Right lobe of liver (tissue), 4 donors: ENCODE measurements around the gene ZNF230.

Experiments used
- CTCF ChIP-seq, 4 donors: fragments of 200-600 bp in 3 of 4; fragments of 450-650 bp in 1 of 4; IDR thresholded peaks; one replicate each; pipeline versions ENCODE4 v1.5.1 to v1.8.0; 2016 to 2022; ENCODE audit warnings: antibody characterized with exemption in 4 of 4, mild to moderate bottlenecking in 2 of 4
- POLR2A ChIP-seq: fragments of 450-650 bp; IDR thresholded peaks from one replicate; pipeline ENCODE4 v1.6.1; 2017; ENCODE audit warnings: antibody characterized with exemption, mild to moderate bottlenecking
- donor health status: DM: no; HTN: no; CAD: no.
- donor health status: DM: no; HTN: no; CAD: no.
- donor health status: DM: no; HTN: yes; CAD: no.

GRCh38 chr19:44042147-44042546 lies 39.4 kb downstream of the ZNF230 start:
- no peak for TF ChIP-seq CTCF (IDR thresholded peaks at IDR 0.05)
- no peak for TF ChIP-seq POLR2A
